ENCODE data around the gene ZNF628.

Gene ZNF628

DNA sequence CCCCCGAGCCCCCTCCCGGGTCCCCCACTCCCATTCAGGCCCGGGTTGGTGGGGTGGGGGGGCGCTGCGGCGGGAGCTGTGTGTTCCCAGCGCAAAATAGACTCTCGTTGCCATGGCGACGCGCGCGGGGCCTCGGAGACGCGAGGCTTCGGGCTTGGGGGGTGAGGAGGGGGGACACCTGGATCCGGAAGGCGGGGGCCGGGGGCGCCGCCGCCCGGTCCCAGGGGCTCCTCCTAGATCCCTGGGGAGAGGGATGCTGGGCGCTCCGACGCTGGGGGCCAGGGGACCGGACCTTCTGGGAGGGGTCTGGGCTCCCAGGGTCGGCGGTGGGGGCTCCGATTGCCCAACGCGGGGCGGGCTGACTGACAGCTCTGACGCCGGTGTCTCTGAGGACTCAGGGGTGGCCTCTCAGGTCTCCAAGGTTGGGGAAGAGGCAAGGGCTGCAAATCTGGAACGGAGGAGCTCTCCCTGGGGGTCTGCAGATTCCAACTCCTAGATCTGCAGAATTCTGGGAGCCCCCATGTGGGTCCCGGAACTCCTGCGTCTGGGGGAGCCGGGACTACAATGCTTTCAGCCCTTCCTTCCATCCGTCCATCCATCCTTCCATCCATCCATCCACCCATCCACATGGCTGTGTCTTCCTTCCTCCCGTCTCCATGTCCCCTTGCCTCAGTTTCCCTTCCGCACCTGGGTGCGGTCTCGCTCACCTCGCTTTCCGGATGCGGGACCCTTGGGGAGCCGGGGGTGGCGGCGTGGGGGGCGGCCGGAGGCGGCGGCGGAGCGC lies 24.3 kb upstream of the ZNF628 start:
- Histone ChIP-seq H3K36me3 (ENCODE audit: control insufficient read depth, low read depth, low read length) (no peaks in the 10 kb centered on the region), H3K4me1 (ENCODE audit: control insufficient read depth, low read depth, low read length) (no peaks in the 10 kb centered on the region), H3K27ac (ENCODE audit: low read length) (no peak overlapping the region), H3K9ac (ENCODE audit: low read length) (peak overlapping the region; percentile 28), H3K27me3 (ENCODE audit: control insufficient read depth, insufficient read depth, low read length) (peaks cover 54% of the 10 kb centered on the region), H3K9me3 (ENCODE audit: control insufficient read depth, low read depth, low read length) (no peaks in the 10 kb centered on the region), H3K4me3 (ENCODE audit: low read length) (peak overlapping the region; percentile 39)

DNA sequence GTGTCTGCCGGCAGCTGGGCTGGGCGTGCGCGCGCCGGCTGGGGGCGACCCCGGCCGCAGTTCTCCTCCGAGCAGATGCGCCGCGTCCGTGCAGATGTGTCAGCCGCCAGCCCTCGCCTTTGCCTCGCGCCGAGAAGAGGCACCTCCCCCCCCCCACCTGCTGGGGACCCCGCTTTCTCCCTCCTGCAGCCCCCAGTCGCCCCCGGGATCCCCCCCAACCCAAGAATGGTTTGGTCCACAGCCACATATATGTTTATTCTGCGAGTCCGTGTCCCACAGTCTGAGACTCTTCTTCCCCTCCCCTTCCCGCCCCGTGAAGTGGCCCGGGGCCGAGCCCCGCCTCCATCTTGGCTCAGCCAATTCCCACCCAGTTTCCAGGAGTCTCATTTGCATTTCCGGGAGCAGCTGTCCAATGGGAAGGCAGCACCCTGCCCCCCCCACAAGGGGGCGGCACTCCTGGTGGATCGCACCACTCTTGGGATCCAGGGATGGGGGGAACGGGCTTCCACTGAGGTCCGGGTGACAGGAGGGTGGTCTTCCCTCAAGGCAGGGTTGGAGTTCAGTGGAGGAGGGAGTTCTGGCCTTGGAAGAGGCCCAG lies 23.6 kb upstream of the ZNF628 start:
- H3K9me3 ChIP-seq (ENCODE audit: control insufficient read depth, low read depth, low read length), result no peaks in the 10 kb centered on the region
- no peaks in the 10 kb centered on the region for H3K36me3 ChIP-seq (ENCODE audit: control insufficient read depth, low read depth, low read length)
- no peak overlapping the region for H3K9ac ChIP-seq (ENCODE audit: low read length)
- H3K4me3 ChIP-seq (ENCODE audit: low read length), result peak overlapping the region; percentile 39
- no peaks in the 10 kb centered on the region for H3K4me1 ChIP-seq (ENCODE audit: control insufficient read depth, low read depth, low read length)
- H3K27ac ChIP-seq (ENCODE audit: low read length), result no peak overlapping the region
- peaks cover 48% of the 10 kb centered on the region for H3K27me3 ChIP-seq (ENCODE audit: control insufficient read depth, insufficient read depth, low read length)

DNA sequence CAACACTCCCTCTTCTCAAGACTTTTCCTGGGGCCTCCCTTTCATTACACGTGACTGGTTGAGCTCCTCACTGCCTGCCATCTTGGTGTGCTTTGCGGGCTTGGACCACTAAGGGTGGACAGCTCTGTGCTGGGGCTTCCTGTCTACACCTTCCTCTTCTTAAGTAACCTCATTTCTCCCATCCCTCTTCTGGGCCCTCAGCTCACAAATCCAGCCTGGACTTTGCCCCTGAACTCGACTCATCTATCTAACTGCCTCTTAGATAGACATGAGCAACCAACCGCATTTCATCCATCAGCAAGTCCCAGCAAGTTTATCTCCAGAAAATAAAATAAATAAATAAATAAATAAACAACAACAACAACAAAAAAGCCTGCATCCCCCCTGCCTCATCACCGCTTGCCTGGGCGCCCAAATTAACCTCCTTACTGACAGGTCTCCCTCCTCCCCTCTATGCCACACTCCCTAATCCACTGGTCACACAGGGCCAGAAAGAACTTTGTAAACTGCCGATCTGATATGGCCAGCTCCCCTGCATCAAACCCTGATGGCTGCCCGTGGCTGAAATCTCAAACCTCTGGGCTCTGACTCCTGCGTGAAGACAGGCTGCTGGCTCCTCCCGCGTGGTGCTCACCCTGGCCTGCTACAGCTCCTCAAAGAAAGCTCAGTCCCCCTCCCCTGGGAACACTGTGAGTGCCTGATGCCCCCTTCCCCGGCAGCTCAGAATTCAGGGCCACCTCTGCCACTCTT lies 22.7 kb upstream of the ZNF628 start:
- Histone ChIP-seq H3K36me3 (ENCODE audit: control insufficient read depth, low read depth, low read length) (no peaks in the 10 kb centered on the region), H3K4me3 (ENCODE audit: low read length) (no peak overlapping the region), H3K4me1 (ENCODE audit: control insufficient read depth, low read depth, low read length) (no peaks in the 10 kb centered on the region), H3K27me3 (ENCODE audit: control insufficient read depth, insufficient read depth, low read length) (peaks cover 39% of the 10 kb centered on the region), H3K9me3 (ENCODE audit: control insufficient read depth, low read depth, low read length) (no peaks in the 10 kb centered on the region), H3K27ac (ENCODE audit: low read length) (no peak overlapping the region), H3K9ac (ENCODE audit: low read length) (no peak overlapping the region)

GRCh38 chr19:55454787-55455243 lies 21.6 kb upstream of the ZNF628 start:
- H3K27me3 ChIP-seq (ENCODE audit: control insufficient read depth, insufficient read depth, low read length), result peaks cover 28% of the 10 kb centered on the region
- H3K9ac ChIP-seq (ENCODE audit: low read length), result no peak overlapping the region
- no peaks in the 10 kb centered on the region for H3K9me3 ChIP-seq (ENCODE audit: control insufficient read depth, low read depth, low read length)
- H3K27ac ChIP-seq (ENCODE audit: low read length), result no peak overlapping the region
- H3K4me3 ChIP-seq (ENCODE audit: low read length), result no peak overlapping the region
- no peaks in the 10 kb centered on the region for H3K36me3 ChIP-seq (ENCODE audit: control insufficient read depth, low read depth, low read length)
- no peaks in the 10 kb centered on the region for H3K4me1 ChIP-seq (ENCODE audit: control insufficient read depth, low read depth, low read length)

DNA sequence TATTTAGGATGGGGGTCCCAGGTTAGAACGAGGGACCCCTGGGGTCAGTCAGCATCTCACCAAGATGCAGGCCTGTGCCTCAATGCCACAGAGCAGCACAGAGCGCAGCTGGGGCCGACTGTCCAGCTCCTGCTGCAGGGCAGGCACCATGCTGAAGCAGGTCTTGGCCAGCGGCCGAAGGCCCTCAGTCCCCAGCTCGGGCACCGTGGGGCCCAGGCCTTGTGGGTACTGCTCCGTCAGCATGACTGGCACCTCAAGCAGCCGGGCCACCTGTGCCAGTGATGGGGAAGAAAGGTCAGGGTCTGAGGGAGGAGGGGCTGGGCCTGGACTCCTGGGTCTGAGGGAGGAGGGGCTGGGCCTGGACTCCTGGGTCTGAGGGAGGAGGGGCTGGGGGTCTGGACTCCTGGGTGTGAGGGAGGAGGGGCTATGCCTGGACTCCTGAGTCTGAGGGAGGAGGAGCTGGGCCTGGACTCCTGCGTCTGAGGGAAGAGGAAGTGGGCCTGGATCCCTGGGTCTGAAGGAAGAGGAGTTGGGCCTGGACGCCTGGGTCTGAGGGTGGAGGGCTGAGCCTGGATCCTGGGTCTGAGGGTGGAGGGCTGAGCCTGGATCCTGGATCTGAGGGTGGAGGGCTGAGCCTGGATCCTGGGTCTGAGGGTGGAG lies 20.7 kb upstream of the ZNF628 start:
- Histone ChIP-seq H3K36me3 (ENCODE audit: control insufficient read depth, low read depth, low read length) (no peaks in the 10 kb centered on the region), H3K4me1 (ENCODE audit: control insufficient read depth, low read depth, low read length) (peaks cover 5% of the 10 kb centered on the region), H3K9me3 (ENCODE audit: control insufficient read depth, low read depth, low read length) (no peaks in the 10 kb centered on the region), H3K27ac (ENCODE audit: low read length) (no peak overlapping the region), H3K4me3 (ENCODE audit: low read length) (no peak overlapping the region), H3K27me3 (ENCODE audit: control insufficient read depth, insufficient read depth, low read length) (peaks cover 19% of the 10 kb centered on the region), H3K9ac (ENCODE audit: low read length) (no peak overlapping the region)

DNA sequence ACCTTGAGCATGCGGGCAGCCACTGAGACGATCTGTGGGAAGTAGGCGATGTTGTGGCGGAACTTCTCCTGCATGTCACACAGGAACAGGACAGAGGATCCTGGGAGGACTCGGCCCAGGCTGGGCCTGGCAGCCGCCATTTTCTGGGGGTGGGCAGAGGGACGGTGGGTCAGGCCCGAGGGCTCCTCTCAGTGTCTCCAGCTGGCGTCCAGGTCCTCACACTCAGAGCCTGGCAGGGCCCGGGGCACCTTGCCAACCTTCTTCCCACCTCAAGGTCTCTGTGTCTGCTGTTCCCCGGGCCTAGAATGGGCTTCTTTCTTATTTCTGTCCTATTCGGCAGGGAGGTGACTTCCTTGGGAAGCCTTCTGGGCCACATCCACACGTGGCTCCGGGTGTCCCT lies 20.1 kb upstream of the ZNF628 start:
- H3K27me3 ChIP-seq (ENCODE audit: control insufficient read depth, insufficient read depth, low read length), result peaks cover 13% of the 10 kb centered on the region
- H3K9ac ChIP-seq (ENCODE audit: low read length), result no peak overlapping the region
- no peak overlapping the region for H3K27ac ChIP-seq (ENCODE audit: low read length)
- peaks cover 5% of the 10 kb centered on the region for H3K4me1 ChIP-seq (ENCODE audit: control insufficient read depth, low read depth, low read length)
- H3K9me3 ChIP-seq (ENCODE audit: control insufficient read depth, low read depth, low read length), result no peaks in the 10 kb centered on the region
- no peak overlapping the region for H3K4me3 ChIP-seq (ENCODE audit: low read length)
- no peaks in the 10 kb centered on the region for H3K36me3 ChIP-seq (ENCODE audit: control insufficient read depth, low read depth, low read length)

DNA sequence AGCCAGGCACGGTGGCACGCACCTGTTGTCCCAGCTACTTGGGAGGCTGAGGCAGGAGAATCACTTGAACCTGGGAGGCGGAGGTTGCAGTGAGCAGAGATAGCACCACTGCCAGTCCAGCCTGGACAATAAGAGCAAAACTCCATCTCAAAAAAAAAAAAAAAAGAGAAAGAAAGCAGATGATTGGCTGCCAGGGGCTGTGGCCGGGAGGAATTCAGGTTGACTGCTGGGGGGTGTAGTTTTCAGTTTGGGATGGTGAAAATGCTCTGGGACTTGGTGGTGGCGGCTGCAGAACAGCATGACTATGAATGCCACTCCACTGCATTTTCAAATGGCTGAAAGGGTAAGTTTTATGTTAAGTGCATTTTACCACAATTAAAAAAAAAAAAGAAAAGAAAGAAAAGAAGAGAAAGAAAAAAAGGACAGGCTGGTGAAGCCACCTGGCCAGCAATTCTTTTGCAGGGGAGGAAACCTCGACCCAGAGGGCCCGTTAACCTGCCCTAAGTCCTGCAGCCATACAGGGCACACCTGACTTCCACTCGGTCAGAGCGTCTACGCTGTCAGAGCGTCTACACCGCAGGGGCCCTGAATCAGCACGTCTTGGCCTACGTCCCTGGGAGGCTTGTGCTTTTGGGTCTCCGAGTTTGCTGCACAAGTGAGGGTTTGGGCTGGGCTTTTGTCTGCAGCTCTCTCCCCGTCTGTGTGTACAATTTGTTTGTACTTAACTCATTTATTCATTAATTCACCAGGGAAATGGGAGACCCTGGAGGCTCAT lies 18.5 kb upstream of the ZNF628 start:
- Histone ChIP-seq H3K36me3 (ENCODE audit: control insufficient read depth, low read depth, low read length) (no peaks in the 10 kb centered on the region), H3K9me3 (ENCODE audit: control insufficient read depth, low read depth, low read length) (no peaks in the 10 kb centered on the region), H3K9ac (ENCODE audit: low read length) (no peak overlapping the region), H3K4me3 (ENCODE audit: low read length) (no peak overlapping the region), H3K4me1 (ENCODE audit: control insufficient read depth, low read depth, low read length) (peaks cover 5% of the 10 kb centered on the region), H3K27me3 (ENCODE audit: control insufficient read depth, insufficient read depth, low read length) (no peaks in the 10 kb centered on the region), H3K27ac (ENCODE audit: low read length) (no peak overlapping the region)

GRCh38 chr19:55459551-55459949 lies 16.9 kb upstream of the ZNF628 start:
- no peak overlapping the region for H3K9ac ChIP-seq (ENCODE audit: low read length)
- H3K27ac ChIP-seq (ENCODE audit: low read length), result no peak overlapping the region

GRCh38 chr19:55459950-55460657 lies 16.3 kb upstream of the ZNF628 start:
- H3K4me3 ChIP-seq (ENCODE audit: low read length), result peak overlapping the region; percentile 86
- H3K9ac ChIP-seq (ENCODE audit: low read length), result peak overlapping the region; percentile 42
- H3K4me1 ChIP-seq (ENCODE audit: control insufficient read depth, low read depth, low read length), result peaks cover 5% of the 10 kb centered on the region
- H3K27ac ChIP-seq (ENCODE audit: low read length), result no peak overlapping the region
- no peaks in the 10 kb centered on the region for H3K36me3 ChIP-seq (ENCODE audit: control insufficient read depth, low read depth, low read length)
- peaks cover 8% of the 10 kb centered on the region for H3K27me3 ChIP-seq (ENCODE audit: control insufficient read depth, insufficient read depth, low read length)
- H3K9me3 ChIP-seq (ENCODE audit: control insufficient read depth, low read depth, low read length), result no peaks in the 10 kb centered on the region

More at GRCh38 chr19:55459551-55459949, 16.9 kb upstream of the ZNF628 start:
- no peaks in the 10 kb centered on the region for H3K36me3 ChIP-seq (ENCODE audit: control insufficient read depth, low read depth, low read length)
- H3K9me3 ChIP-seq (ENCODE audit: control insufficient read depth, low read depth, low read length), result no peaks in the 10 kb centered on the region
- H3K4me3 ChIP-seq (ENCODE audit: low read length), result no peak overlapping the region
- H3K4me1 ChIP-seq (ENCODE audit: control insufficient read depth, low read depth, low read length), result peaks cover 5% of the 10 kb centered on the region
- peaks cover 5% of the 10 kb centered on the region for H3K27me3 ChIP-seq (ENCODE audit: control insufficient read depth, insufficient read depth, low read length)

DNA sequence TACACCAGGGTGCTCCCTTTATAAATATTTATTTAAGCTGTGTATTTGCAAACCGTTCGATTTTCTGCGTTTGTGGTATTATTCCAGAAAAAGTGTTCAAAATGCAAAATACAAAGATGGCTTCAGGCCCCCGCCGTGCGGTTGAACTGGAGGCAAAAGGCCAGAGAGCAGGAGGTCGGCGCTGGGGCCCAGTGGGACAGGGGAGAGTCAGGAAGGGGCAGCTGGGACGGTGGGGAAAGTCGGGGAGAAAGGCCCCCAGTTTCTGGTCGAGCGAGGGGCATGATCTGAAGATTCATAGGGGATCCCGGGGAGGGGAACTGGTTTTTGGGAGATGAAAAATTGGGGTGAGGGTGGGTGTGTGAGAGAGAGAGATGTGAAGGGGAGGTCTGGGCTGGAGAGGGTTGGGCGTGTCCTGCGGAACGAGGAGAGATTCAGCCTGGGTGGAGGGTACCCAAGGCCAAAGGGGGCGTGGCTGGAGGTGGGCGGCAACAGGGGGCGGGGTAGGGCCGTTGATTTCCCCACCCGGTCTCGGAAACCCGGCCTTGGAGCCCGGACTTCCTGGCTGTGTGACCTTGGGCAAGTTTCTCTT lies 15.7 kb upstream of the ZNF628 start:
- Histone ChIP-seq H3K4me1 (ENCODE audit: control insufficient read depth, low read depth, low read length) (peaks cover 5% of the 10 kb centered on the region), H3K27ac (ENCODE audit: low read length) (peak overlapping the region; percentile 89), H3K36me3 (ENCODE audit: control insufficient read depth, low read depth, low read length) (no peaks in the 10 kb centered on the region), H3K9ac (ENCODE audit: low read length) (peak overlapping the region; percentile 75), H3K9me3 (ENCODE audit: control insufficient read depth, low read depth, low read length) (no peaks in the 10 kb centered on the region), H3K4me3 (ENCODE audit: low read length) (peak overlapping the region; percentile 86), H3K27me3 (ENCODE audit: control insufficient read depth, insufficient read depth, low read length) (peaks cover 14% of the 10 kb centered on the region)
